ENCODE measurements around the gene KIF7.

KIF7 gene

GRCh38 chr15:89695198-89695597 lies 39.9 kb upstream of the KIF7 start:
- Histone ChIP-seq H3K36me3 (ENCODE audit: insufficient read depth, low read length) (no peaks in the 10 kb centered on the region), H4K20me1 (ENCODE audit: insufficient read depth, low read length) (no peaks in the 10 kb centered on the region), H3F3A (ENCODE audit: insufficient read depth, low read length) (no peaks in the 10 kb centered on the region), H3K79me2 (ENCODE audit: insufficient read depth, low read length) (no peaks in the 10 kb centered on the region), H3K9me2 (ENCODE audit: low read depth, low read length) (no peaks in the 10 kb centered on the region; the same call in 1 of the 2 replicates), H3K9ac (ENCODE audit: low read length) (no peak overlapping the region), H3K9me3 (ENCODE audit: low read length) (no peaks in the 10 kb centered on the region), H3K4me1 (ENCODE audit: insufficient read depth, low read length, severe bottlenecking) (peaks cover 6% of the 10 kb centered on the region), H3K27me3 (ENCODE audit: insufficient read depth, low read length) (no peaks in the 10 kb centered on the region; the same call in 1 of the 2 replicates), H3K4me2 (ENCODE audit: low read length) (no peak overlapping the region), H3K27ac (ENCODE audit: low read depth, low read length, poor library complexity, severe bottlenecking) (no peak overlapping the region), H3K4me3 (ENCODE audit: low read depth, low read length, poor library complexity, severe bottlenecking) (no peak overlapping the region), H2AFZ (ENCODE audit: low read length) (no peak overlapping the region)
- TF ChIP-seq EZH2 (IDR thresholded peaks at IDR 0.05; ENCODE audit: borderline replicate concordance, low read length) (no peak), CTCF (IDR thresholded peaks at IDR 0.05; ENCODE audit: low read length) (no peak)

DNA sequence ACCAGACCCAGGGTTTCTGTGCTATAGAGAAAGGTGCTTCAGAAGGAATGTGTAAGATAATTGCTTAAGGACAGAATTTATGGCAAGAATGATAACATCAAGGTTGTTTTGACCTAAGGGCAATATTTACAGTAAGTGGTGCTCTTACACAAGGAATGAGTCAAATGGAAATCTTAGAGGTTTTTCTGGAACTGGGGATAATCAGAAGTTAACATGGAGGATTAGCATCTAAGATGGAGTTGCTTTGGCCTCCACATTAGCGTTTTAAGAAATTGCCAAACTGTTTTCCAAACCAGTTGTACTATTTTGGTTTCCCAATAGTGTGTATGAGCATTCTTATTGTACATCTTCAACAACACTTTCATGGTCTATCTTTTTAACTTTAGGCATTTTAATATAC lies 38.4 kb upstream of the KIF7 start:
- Histone ChIP-seq H3K27me3 (ENCODE audit: insufficient read depth, low read length) (no peaks in the 10 kb centered on the region; the same call in 1 of the 2 replicates), H2AFZ (ENCODE audit: low read length) (no peak overlapping the region), H3K9me3 (ENCODE audit: low read length) (no peaks in the 10 kb centered on the region), H3K4me2 (ENCODE audit: low read length) (no peak overlapping the region), H3K4me1 (ENCODE audit: insufficient read depth, low read length, severe bottlenecking) (peaks cover 6% of the 10 kb centered on the region), H3K79me2 (ENCODE audit: insufficient read depth, low read length) (no peaks in the 10 kb centered on the region), H3K27ac (ENCODE audit: low read depth, low read length, poor library complexity, severe bottlenecking) (no peak overlapping the region), H4K20me1 (ENCODE audit: insufficient read depth, low read length) (no peaks in the 10 kb centered on the region), H3K9me2 (ENCODE audit: low read depth, low read length) (no peaks in the 10 kb centered on the region), H3K4me3 (ENCODE audit: low read depth, low read length, poor library complexity, severe bottlenecking) (no peak overlapping the region), H3K9ac (ENCODE audit: low read length) (no peak overlapping the region), H3K36me3 (ENCODE audit: insufficient read depth, low read length) (no peaks in the 10 kb centered on the region), H3F3A (ENCODE audit: insufficient read depth, low read length) (no peaks in the 10 kb centered on the region)
- TF ChIP-seq EZH2 (IDR thresholded peaks at IDR 0.05; ENCODE audit: borderline replicate concordance, low read length) (no peak), CTCF (IDR thresholded peaks at IDR 0.05; ENCODE audit: low read length) (no peak)

DNA sequence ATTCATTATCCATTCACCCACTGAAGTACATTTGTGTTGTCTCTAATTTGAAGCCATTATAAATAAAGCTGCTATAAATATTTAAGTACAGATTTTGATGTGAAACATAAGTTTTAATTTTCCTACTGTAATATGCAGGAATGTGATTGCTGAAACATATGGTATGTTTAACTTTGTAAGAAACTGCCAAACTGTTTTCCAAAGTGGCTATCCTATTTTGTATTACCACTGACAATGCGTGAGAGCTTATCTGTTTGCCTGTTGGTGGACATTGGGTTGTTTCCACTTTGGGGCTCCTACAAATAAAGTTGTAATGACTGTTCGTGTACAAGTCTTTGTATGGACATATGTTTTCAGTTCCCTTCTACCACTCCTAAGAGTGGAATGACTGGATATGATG lies 37.8 kb upstream of the KIF7 start:
- Histone ChIP-seq H3K9me2 (ENCODE audit: low read depth, low read length) (no peaks in the 10 kb centered on the region), H3K27me3 (ENCODE audit: insufficient read depth, low read length) (no peaks in the 10 kb centered on the region; the same call in 1 of the 2 replicates), H3K4me3 (ENCODE audit: low read depth, low read length, poor library complexity, severe bottlenecking) (no peak overlapping the region), H3K79me2 (ENCODE audit: insufficient read depth, low read length) (no peaks in the 10 kb centered on the region), H3K9me3 (ENCODE audit: low read length) (no peaks in the 10 kb centered on the region), H3K36me3 (ENCODE audit: insufficient read depth, low read length) (no peaks in the 10 kb centered on the region), H3K4me2 (ENCODE audit: low read length) (no peak overlapping the region), H2AFZ (ENCODE audit: low read length) (no peak overlapping the region), H3K9ac (ENCODE audit: low read length) (no peak overlapping the region), H4K20me1 (ENCODE audit: insufficient read depth, low read length) (no peaks in the 10 kb centered on the region), H3F3A (ENCODE audit: insufficient read depth, low read length) (no peaks in the 10 kb centered on the region), H3K27ac (ENCODE audit: low read depth, low read length, poor library complexity, severe bottlenecking) (no peak overlapping the region), H3K4me1 (ENCODE audit: insufficient read depth, low read length, severe bottlenecking) (peaks cover 6% of the 10 kb centered on the region)
- TF ChIP-seq EZH2 (IDR thresholded peaks at IDR 0.05; ENCODE audit: borderline replicate concordance, low read length) (no peak), CTCF (IDR thresholded peaks at IDR 0.05; ENCODE audit: low read length) (no peak)

Measured in OCI-LY1 (cell line).